KMS-11 (cell line): ENCODE results near the gene IRF8.

Source experiments
- H2AFZ ChIP-seq: fragments of 200-600 bp; sonication (generic); 2 replicates; pipeline ENCODE4 v1.6.1; 2016; ENCODE audit warnings: antibody characterized with exemption, mixed run types, low read depth
- H3K27ac ChIP-seq: fragments of 200-600 bp; sonication (generic); 2 replicates; pipeline ENCODE4 v1.6.1; 2016; ENCODE audit warnings: mild to moderate bottlenecking, mixed run types
- H3K27me3 ChIP-seq: fragments of 200-600 bp; sonication (generic); 2 replicates; pipeline ENCODE4 v1.6.1; 2017; ENCODE audit warnings: mild to moderate bottlenecking, low read depth, mixed run types, moderate library complexity; ENCODE audit not compliant: insufficient read depth
- H3K36me3 ChIP-seq: fragments of 200-600 bp; sonication (generic); 2 replicates; pipeline ENCODE4 v1.6.1; 2017; ENCODE audit warnings: mild to moderate bottlenecking, mixed run types; ENCODE audit not compliant: insufficient read depth
- H3K4me1 ChIP-seq: fragments of 200-600 bp; sonication (generic); 2 replicates; pipeline ENCODE4 v1.6.1; 2016; ENCODE audit warnings: mild to moderate bottlenecking, low read depth, mixed run types; ENCODE audit not compliant: poor library complexity, severe bottlenecking
- H3K4me2 ChIP-seq: fragments of 200-600 bp; sonication (generic); 2 replicates; pipeline ENCODE4 v1.7.0; 2016; ENCODE audit warnings: mild to moderate bottlenecking, mixed run types
- H3K4me3 ChIP-seq: fragments of 200-600 bp; sonication (generic); IDR thresholded peaks from 2 replicates; pipeline ENCODE4 v1.6.1; 2017; ENCODE audit warnings: low read depth, low read length, mixed read lengths; ENCODE audit not compliant: insufficient read depth
- H3K79me2 ChIP-seq: fragments of 200-600 bp; sonication (generic); 2 replicates; pipeline ENCODE4 v1.6.1; 2016; ENCODE audit warnings: low read depth, mixed run types; ENCODE audit not compliant: insufficient read depth
- H3K9ac ChIP-seq: fragments of 200-600 bp; sonication (generic); 2 replicates; pipeline ENCODE4 v1.6.1; 2016; ENCODE audit warnings: mild to moderate bottlenecking, mixed run types
- H4K20me1 ChIP-seq: fragments of 200-600 bp; sonication (generic); 2 replicates; pipeline ENCODE4 v1.6.1; 2016; ENCODE audit warnings: mild to moderate bottlenecking, mixed run types; ENCODE audit not compliant: insufficient read depth
- TF ChIP-seq, protein P1 (sequence below): fragments of 200-600 bp; sonication (generic); conservative IDR thresholded peaks from 2 replicates; pipeline ENCODE4 v1.6.1; 2017; ENCODE audit warnings: low read depth, mild to moderate bottlenecking, antibody characterized with exemption, low read length, moderate library complexity, mixed read lengths

The IRF8 gene

DNA sequence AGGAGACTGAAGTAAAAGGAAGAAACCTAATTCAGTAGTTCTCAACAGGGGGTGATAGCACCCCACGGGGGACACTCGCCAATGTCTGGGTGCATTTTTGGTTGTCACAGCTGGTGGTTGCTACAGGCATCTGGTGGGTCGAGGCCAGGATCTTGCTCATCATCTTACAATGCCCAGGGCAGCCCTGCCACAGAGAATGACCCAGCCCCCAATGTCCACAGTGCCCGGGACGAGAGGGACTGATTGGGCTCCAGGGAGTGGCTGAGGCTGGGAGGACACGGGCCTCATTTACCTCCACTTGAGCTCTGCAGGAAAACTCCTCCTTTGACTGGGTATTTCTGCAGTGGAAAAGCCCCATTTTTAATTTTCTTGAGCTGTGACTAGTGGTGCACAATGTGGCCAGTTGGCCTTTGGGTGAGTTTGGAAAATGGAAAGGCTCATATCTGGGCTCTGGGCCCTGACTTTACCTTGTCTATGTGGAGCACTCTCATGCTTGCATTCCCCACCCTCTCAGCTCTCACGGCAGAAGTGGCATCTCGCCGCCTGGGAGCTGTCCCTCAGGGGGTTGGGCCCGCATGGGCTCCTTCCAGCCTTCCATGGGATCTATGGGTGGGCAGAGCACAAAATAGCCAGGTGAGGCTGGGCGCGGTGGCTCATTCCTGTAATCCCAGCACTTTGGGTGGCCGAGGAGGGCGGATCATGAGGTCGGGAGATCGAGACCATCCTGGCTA, 37.7 kb upstream of the IRF8 start:
- no peaks in the 10 kb centered on the region for H4K20me1 ChIP-seq
- H3K27me3 ChIP-seq: peaks cover 16% of the 10 kb centered on the region; the same call in 1 of the 2 replicates
- H3K27ac ChIP-seq: no peak overlapping the region
- H3K4me2 ChIP-seq: no peak overlapping the region
- H3K4me1 ChIP-seq: no peaks in the 10 kb centered on the region
- no peak overlapping the region for H3K4me3 ChIP-seq
- no peak overlapping the region for H2AFZ ChIP-seq
- no peak overlapping the region for H3K9ac ChIP-seq
- H3K36me3 ChIP-seq: no peaks in the 10 kb centered on the region
- no peaks in the 10 kb centered on the region for H3K79me2 ChIP-seq
- TF ChIP-seq, protein P1, sequence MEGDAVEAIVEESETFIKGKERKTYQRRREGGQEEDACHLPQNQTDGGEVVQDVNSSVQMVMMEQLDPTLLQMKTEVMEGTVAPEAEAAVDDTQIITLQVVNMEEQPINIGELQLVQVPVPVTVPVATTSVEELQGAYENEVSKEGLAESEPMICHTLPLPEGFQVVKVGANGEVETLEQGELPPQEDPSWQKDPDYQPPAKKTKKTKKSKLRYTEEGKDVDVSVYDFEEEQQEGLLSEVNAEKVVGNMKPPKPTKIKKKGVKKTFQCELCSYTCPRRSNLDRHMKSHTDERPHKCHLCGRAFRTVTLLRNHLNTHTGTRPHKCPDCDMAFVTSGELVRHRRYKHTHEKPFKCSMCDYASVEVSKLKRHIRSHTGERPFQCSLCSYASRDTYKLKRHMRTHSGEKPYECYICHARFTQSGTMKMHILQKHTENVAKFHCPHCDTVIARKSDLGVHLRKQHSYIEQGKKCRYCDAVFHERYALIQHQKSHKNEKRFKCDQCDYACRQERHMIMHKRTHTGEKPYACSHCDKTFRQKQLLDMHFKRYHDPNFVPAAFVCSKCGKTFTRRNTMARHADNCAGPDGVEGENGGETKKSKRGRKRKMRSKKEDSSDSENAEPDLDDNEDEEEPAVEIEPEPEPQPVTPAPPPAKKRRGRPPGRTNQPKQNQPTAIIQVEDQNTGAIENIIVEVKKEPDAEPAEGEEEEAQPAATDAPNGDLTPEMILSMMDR: no peak

DNA sequence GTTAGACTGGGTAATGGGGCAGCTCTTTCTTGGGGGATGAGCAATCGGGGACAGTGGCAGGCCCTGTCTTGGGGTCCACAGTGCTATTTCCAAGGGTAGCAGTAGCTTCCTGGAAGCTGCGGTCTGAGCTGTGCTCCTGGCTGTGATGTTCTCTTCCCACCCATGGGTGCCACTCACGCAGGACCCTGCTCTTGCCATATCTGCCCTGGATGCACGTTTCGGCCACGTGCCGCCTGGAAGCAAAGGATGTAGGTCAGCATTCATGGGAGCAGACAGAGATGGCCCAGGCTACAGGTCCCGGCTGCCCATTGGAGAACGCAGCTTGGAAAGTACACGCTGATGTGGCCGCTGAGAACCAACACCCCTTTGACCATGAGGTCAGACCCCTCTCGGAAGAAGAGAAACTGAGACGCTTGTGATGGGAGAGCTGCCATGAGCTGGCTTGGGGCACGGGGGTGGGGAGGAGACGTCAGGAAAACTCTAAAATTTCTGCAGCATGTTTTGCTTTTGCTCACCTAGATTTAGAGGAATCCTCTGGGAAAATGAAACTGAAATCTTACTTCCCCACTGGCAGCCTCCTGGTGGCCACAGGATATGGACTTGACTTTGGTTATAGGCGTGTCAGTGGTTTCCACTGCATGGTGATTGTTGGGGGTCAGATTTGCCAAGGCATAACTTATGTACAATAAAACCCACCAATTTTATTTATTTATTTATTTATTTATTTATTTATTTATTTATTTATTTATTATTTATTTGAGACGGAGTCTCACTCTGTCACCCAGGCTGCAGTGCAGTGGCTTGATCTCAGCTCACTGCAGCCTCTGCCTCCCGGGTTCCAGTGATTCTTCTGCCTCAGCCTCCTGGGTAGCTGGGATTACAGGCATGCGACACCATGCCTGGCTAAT, 36.2 kb upstream of the IRF8 start:
- Histone ChIP-seq H3K9ac (no peak overlapping the region), H3K4me1 (no peaks in the 10 kb centered on the region), H3K4me3 (no peak overlapping the region), H3K4me2 (no peak overlapping the region), H3K27me3 (peaks cover 9% of the 10 kb centered on the region), H3K79me2 (no peaks in the 10 kb centered on the region), H3K36me3 (no peaks in the 10 kb centered on the region), H4K20me1 (no peaks in the 10 kb centered on the region), H3K27ac (no peak overlapping the region), H2AFZ (no peak overlapping the region)
- TF ChIP-seq, protein P1: no peak

GRCh38 chr16:85863384-85863774, 35.6 kb upstream of the IRF8 start:
- no peak overlapping the region for H3K4me2 ChIP-seq
- no peak overlapping the region for H3K4me3 ChIP-seq
- H3K27ac ChIP-seq: no peak overlapping the region
- peaks cover 6% of the 10 kb centered on the region for H3K27me3 ChIP-seq
- H3K79me2 ChIP-seq: no peaks in the 10 kb centered on the region
- TF ChIP-seq, protein P1: no peak
- no peaks in the 10 kb centered on the region for H3K36me3 ChIP-seq
- no peak overlapping the region for H2AFZ ChIP-seq
- no peaks in the 10 kb centered on the region for H3K4me1 ChIP-seq
- H3K9ac ChIP-seq: no peak overlapping the region
- no peaks in the 10 kb centered on the region for H4K20me1 ChIP-seq

DNA sequence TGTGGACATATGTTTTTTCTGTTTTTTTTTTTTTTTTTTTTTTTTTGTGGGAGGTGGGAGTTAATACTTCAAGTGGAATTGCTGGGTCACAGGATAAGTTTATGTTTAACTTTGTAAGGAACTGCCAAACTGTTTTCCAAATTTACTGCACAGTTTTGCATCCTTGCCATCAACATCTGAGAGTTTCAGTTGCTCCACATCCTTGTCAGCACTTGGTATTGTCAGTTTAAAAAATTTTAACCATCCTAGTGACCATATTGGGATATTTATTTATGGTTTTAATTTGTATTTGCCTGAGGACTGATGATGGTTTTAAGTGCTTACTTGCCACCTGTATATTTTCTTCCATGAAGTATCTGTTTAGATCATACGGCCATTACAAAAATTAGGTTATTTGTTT, 34.0 kb upstream of the IRF8 start:
- Histone ChIP-seq H2AFZ (no peak overlapping the region), H3K4me3 (no peak overlapping the region), H3K27me3 (peaks cover 15% of the 10 kb centered on the region), H3K79me2 (no peaks in the 10 kb centered on the region), H4K20me1 (no peaks in the 10 kb centered on the region), H3K9ac (no peak overlapping the region), H3K4me2 (no peak overlapping the region), H3K4me1 (no peaks in the 10 kb centered on the region), H3K36me3 (no peaks in the 10 kb centered on the region), H3K27ac (no peak overlapping the region)
- TF ChIP-seq, protein P1: no peak
